Measurements from ENCODE around the gene PCYT2.
A peak's percentile ranks its signal among the peaks of the same experiment; 100 is the strongest.

PCYT2 gene

DNA sequence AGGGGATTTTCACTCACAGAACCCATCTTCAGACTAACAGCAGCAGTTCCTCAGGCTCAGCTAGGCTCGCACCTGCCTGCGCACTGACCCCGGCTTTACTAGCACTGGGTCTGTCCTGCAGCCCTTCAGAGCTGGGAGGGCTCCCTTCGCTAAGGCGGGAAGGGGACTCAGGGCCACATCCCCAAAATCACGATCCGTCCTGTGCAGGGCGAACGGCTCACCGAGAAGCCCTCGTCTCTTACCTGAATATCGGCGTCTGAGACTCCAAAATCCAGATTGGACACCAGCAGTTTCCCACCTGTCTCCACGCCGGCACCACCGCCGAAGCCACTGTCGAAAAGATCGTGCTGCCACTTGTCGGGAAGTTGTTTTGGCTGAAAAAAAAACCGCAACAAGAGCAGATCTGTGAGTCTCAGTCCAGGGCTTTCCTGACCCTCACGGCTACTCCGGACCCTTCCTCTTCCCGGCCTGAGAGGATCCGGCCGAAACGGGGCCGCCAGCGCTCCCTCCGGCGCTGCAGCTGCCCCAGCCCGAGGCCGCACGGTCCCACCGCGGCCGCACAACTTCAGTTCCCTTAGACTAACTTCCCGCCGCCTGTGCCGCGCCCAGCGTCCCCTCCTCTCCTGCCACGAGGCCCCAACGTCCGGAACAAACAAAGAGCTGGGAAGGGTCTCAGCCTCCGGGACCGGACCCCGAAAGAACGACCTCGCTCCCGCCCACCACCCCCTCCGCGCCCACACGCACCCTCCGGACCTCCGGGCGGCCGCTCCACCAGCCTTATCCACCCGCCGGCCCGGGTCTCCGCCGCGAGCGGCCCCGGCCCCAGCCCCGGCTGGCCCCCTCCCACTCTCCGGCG is 20.5 kb downstream of the PCYT2 start:
- Histone ChIP-seq H3K36me3 (peaks cover 52% of the 10 kb centered on the region), H3K27me3 (no peaks in the 10 kb centered on the region)
- no peak for TF ChIP-seq CTCF (IDR thresholded peaks at IDR 0.05)

GRCh38 chr17:81889602-81890001 is 21.6 kb downstream of the PCYT2 start:
- Histone ChIP-seq H3K4me1 (ENCODE audit: control insufficient read depth in 1 of 2, insufficient read depth in 1 of 2, low read depth in 1 of 2, low read length in 1 of 2) (peaks cover 19% of the 10 kb centered on the region in 2 experiments), H3K4me3 (ENCODE audit: low read depth in 1 of 2, low read length in 1 of 2) (no peak overlapping the region), H3K9me3 (no peaks in the 10 kb centered on the region), H3K27ac (no peak overlapping the region), H3K36me3 (peaks cover 54% of the 10 kb centered on the region), H3K27me3 (no peaks in the 10 kb centered on the region)
- TF ChIP-seq CTCF (IDR thresholded peaks at IDR 0.05): no peak

More for the DNA sequence above, 20.5 kb downstream of the PCYT2 start:
- H3K4me1 ChIP-seq (ENCODE audit: control insufficient read depth in 1 of 2, insufficient read depth in 1 of 2, low read depth in 1 of 2, low read length in 1 of 2): peaks cover 19% of the 10 kb centered on the region in 2 experiments
- H3K4me3 ChIP-seq (ENCODE audit: low read depth in 1 of 2, low read length in 1 of 2): peak overlapping the region; percentile 66 to 79
- no peaks in the 10 kb centered on the region for H3K9me3 ChIP-seq
- peak overlapping the region; percentile 94 for H3K27ac ChIP-seq

DNA sequence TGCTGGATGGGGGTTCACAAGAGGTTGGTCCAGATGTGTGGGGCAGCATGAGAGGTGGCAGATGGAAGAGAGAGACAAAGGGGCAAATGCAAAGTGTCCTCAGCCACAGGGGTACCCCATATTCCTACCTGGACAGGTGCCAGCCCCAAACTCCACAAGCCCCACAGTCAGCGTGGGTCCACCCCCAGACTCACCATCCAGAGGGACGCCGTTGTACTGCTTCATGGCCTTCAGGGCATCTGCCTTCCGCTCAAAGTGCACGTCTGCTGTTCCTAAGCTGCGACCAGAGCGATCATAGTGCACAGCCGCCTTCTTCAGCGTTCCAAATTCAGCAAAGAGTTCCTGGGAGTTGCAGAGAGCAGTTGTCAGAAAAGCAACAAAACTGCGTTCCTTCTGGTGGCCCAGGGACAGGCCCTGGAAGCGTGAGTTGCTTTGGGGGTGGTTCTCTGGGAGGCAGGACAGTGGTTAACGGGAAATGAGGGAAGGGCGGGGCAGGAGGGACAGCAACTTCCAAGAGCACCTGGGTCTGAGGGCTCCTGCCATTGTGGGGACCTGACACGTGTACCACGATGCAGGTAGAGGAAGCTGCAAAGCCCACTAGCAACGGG is 22.1 kb downstream of the PCYT2 start:
- H3K27ac ChIP-seq: no peak overlapping the region
- H3K4me3 ChIP-seq (ENCODE audit: low read depth in 1 of 2, low read length in 1 of 2): no peak overlapping the region
- TF ChIP-seq CTCF (IDR thresholded peaks at IDR 0.05): no peak
- H3K4me1 ChIP-seq (ENCODE audit: control insufficient read depth in 1 of 2, insufficient read depth in 1 of 2, low read depth in 1 of 2, low read length in 1 of 2): peaks cover 19% of the 10 kb centered on the region in 2 experiments
- no peaks in the 10 kb centered on the region for H3K27me3 ChIP-seq
- peaks cover 53% of the 10 kb centered on the region for H3K36me3 ChIP-seq
- no peaks in the 10 kb centered on the region for H3K9me3 ChIP-seq

DNA sequence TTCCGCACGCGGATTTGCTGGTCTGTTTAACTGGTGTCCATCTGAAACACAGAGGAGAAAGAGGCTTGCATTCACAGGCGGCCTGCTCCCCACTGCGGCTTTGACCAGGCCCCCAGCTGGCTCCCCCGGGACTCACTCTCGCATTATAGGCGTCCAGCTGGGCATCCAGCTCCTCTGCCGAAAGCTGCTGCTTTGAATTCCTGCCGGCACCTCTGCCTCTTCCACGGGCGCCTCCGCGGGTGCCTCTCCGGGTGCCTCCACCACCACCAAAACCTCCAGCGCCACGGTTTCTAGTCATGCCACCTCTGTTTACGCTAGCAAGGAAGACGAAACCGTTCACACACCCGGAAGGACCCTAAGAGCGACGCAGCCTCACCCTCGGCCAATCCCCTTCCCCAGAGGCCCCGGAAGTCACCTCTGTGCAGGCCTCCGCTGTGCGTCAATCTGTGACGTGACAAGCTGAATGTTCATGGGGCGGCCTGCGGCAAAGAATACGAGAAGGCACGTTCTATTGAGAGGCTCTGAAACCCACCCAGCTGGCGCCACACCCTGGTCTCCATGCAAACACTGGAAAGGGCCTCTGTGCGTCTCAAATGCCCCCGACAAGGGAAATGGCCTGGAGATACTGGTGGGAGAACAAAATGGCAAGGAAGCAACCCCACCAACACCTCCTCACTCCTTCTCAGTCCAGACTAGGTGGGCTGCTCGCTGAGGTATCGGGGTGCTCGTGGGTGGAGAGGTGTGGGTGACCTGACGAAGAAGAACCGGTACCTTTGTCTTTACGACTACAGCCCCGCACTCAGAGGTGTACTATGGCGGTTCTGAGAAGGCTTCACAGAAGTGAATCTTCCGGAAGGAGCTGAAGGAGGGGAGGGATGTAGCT is 22.9 kb downstream of the PCYT2 start:
- H3K4me1 ChIP-seq (ENCODE audit: control insufficient read depth in 1 of 2, insufficient read depth in 1 of 2, low read depth in 1 of 2, low read length in 1 of 2): peaks cover 19% of the 10 kb centered on the region in 2 experiments
- no peak overlapping the region for H3K4me3 ChIP-seq (ENCODE audit: low read depth in 1 of 2, low read length in 1 of 2)
- no peak for TF ChIP-seq CTCF (IDR thresholded peaks at IDR 0.05)
- H3K27me3 ChIP-seq: no peaks in the 10 kb centered on the region
- H3K27ac ChIP-seq: no peak overlapping the region
- H3K36me3 ChIP-seq: peaks cover 53% of the 10 kb centered on the region
- no peaks in the 10 kb centered on the region for H3K9me3 ChIP-seq

GRCh38 chr17:81885869-81886548 is 25.2 kb downstream of the PCYT2 start:
- Histone ChIP-seq H3K4me1 (ENCODE audit: control insufficient read depth in 1 of 2, insufficient read depth in 1 of 2, low read depth in 1 of 2, low read length in 1 of 2) (peaks cover 9% of the 10 kb centered on the region in 2 experiments), H3K27me3 (no peaks in the 10 kb centered on the region), H3K9me3 (no peaks in the 10 kb centered on the region), H3K4me3 (ENCODE audit: low read depth in 1 of 2, low read length in 1 of 2) (no peak overlapping the region), H3K27ac (no peak overlapping the region), H3K36me3 (peaks cover 59% of the 10 kb centered on the region)
- no peak for TF ChIP-seq CTCF (IDR thresholded peaks at IDR 0.05)
